K562 (cell line): ENCODE data around the gene UIMC1.

ENCODE experiments used
- CHD2 ChIP-seq: IDR thresholded peaks from 2 replicates; pipeline ENCODE4 v1.6.1; 2011; ENCODE audit warnings: low read depth, low read length
- ELK1 ChIP-seq: sonication (generic); formaldehyde crosslinking; IDR thresholded peaks from 2 replicates; pipeline ENCODE4 v1.8.1; 2022; ENCODE audit warnings: missing genetic modification reagents
- EP300 ChIP-seq: IDR thresholded peaks from 2 replicates; pipeline ENCODE4 v1.6.1; 2012; ENCODE audit warnings: low read length, improper control_type of control experiment
- MECOM ChIP-seq: fragments of 250-450 bp; sonication (Bioruptor Pico); IDR thresholded peaks from 2 replicates; pipeline ENCODE4 v1.8.0; 2022; ENCODE audit warnings: inconsistent platforms
- MXI1 ChIP-seq: IDR thresholded peaks from 2 replicates; pipeline ENCODE4 v1.6.1; 2011; ENCODE audit warnings: low read depth, mild to moderate bottlenecking, improper control_type of control experiment, low read length
- RBM17 ChIP-seq: fragments of 200-400 bp; formaldehyde crosslinking; IDR thresholded peaks from 2 replicates; pipeline ENCODE4 v1.6.1; 2017; ENCODE audit warnings: low read depth, mild to moderate bottlenecking, low read length, borderline replicate concordance
- SAFB ChIP-seq: fragments of 200-400 bp; formaldehyde crosslinking; IDR thresholded peaks from 2 replicates; pipeline ENCODE4 v1.6.1; 2017; ENCODE audit warnings: low read depth, low read length, borderline replicate concordance
- SMARCB1 ChIP-seq: IDR thresholded peaks from 2 replicates; pipeline ENCODE4 v1.6.1; 2011; ENCODE audit warnings: improper control_type of control experiment, low read depth; ENCODE audit not compliant: insufficient read length
- TARDBP ChIP-seq: fragments of 450-650 bp; IDR thresholded peaks from 2 replicates; pipeline ENCODE4 v1.6.1; 2016
- ZNF586 ChIP-seq: fragments of 450-650 bp; formaldehyde crosslinking; conservative IDR thresholded peaks from 2 replicates; pipeline ENCODE4 v1.4.0; 2020; ENCODE audit warnings: mild to moderate bottlenecking, moderate library complexity
- TF ChIP-seq, protein P1 (sequence below), 2 experiments: fragments of 450-650 bp; formaldehyde crosslinking in 1 of 2; IDR thresholded peaks; 2 replicates each; pipeline versions ENCODE4 v1.4.0 to v1.6.1; 2014 to 2020; ENCODE audit warnings: mild to moderate bottlenecking in 2 of 2, borderline replicate concordance in 1 of 2, low read depth in 1 of 2

DNA sequence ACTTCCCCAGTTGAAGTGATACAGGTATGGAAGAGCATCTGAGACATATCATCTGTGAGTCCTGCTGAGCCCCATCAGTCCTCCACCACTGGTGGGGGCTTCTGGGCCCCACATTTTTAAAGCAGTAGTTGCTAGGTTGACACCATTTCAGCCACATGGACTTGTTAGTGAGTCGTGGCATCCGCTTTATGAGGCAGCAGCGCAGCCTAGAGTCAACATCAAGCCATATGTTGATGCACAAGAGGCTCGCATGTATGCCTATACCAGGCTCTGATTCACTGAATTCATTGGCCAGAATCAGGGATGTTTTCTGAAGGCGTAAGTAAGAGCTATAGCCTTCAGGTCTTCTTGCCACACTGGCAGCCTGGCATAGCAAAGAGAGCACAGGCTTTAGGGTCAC, 42.7 kb upstream of the UIMC1 start:
- no peak for TF ChIP-seq SAFB
- TF ChIP-seq MECOM (CRISPR knock-in tag): no peak
- no peak for TF ChIP-seq ELK1 (CRISPR knock-in tag)
- no peak for TF ChIP-seq RBM17
- TF ChIP-seq TARDBP: no peak
- no peak for TF ChIP-seq CHD2
- TF ChIP-seq ZNF586: no peak
- no peak for TF ChIP-seq MXI1
- TF ChIP-seq, protein P1, sequence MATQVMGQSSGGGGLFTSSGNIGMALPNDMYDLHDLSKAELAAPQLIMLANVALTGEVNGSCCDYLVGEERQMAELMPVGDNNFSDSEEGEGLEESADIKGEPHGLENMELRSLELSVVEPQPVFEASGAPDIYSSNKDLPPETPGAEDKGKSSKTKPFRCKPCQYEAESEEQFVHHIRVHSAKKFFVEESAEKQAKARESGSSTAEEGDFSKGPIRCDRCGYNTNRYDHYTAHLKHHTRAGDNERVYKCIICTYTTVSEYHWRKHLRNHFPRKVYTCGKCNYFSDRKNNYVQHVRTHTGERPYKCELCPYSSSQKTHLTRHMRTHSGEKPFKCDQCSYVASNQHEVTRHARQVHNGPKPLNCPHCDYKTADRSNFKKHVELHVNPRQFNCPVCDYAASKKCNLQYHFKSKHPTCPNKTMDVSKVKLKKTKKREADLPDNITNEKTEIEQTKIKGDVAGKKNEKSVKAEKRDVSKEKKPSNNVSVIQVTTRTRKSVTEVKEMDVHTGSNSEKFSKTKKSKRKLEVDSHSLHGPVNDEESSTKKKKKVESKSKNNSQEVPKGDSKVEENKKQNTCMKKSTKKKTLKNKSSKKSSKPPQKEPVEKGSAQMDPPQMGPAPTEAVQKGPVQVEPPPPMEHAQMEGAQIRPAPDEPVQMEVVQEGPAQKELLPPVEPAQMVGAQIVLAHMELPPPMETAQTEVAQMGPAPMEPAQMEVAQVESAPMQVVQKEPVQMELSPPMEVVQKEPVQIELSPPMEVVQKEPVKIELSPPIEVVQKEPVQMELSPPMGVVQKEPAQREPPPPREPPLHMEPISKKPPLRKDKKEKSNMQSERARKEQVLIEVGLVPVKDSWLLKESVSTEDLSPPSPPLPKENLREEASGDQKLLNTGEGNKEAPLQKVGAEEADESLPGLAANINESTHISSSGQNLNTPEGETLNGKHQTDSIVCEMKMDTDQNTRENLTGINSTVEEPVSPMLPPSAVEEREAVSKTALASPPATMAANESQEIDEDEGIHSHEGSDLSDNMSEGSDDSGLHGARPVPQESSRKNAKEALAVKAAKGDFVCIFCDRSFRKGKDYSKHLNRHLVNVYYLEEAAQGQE (IDR thresholded peaks at IDR 0.05; ENCODE audit: borderline replicate concordance): no peak
- TF ChIP-seq, protein P1 (CRISPR knock-in tag; IDR thresholded peaks at IDR 0.05; ENCODE audit: low read depth): no peak
- TF ChIP-seq EP300: no peak
- TF ChIP-seq SMARCB1: no peak
